Left lung (tissue), 10 donors: ENCODE measurements around the gene TEKTIP1. TPM values are rescaled to one million over a fixed set of nuclear protein-coding genes. Genes with fewer than 3 reads are reported as not detected.

Experiments used
- ATAC-seq: fragments of 200-7000 bp; cut with Tn5 transposase; one replicate; pipeline ENCODE4 v1.9.1; 2020; ENCODE audit warnings: moderate library complexity
- DNase-seq, 4 donors: peaks; one replicate each; pipeline ENCODE4 v3.0.0-alpha.2; 2013 to 2020
- H3K27ac ChIP-seq, 2 donors: fragments of 200-600 bp; sonication (generic) in 1 of 2; one replicate each; pipeline versions ENCODE4 v1.5.0 to v1.8.0; 2020 to 2021
- H3K27me3 ChIP-seq, 2 donors: fragments of 200-600 bp; sonication (generic) in 1 of 2; one replicate each; pipeline versions ENCODE4 v1.5.0 to v1.8.0; 2020 to 2021
- H3K36me3 ChIP-seq, 2 donors: fragments of 200-600 bp; sonication (generic) in 1 of 2; one replicate each; pipeline versions ENCODE4 v1.5.0 to v1.8.0; 2020 to 2021
- H3K4me1 ChIP-seq, 2 donors: fragments of 200-600 bp; one replicate each; pipeline ENCODE4 v1.8.0; 2021
- H3K4me3 ChIP-seq, 2 donors: fragments of 200-600 bp; sonication (generic) in 1 of 2; one replicate each; pipeline versions ENCODE4 v1.5.0 to v1.8.0; 2020 to 2021; ENCODE audit warnings: mild to moderate bottlenecking in 1 of 2
- H3K9me3 ChIP-seq, 2 donors: fragments of 200-600 bp; sonication (generic) in 1 of 2; one replicate each; pipeline versions ENCODE4 v1.5.0 to v1.8.0; 2020 to 2021
- CTCF ChIP-seq, 2 donors: fragments of 200-600 bp; sonication (generic) in 1 of 2; IDR thresholded peaks; one replicate each; pipeline versions ENCODE4 v1.5.0 to v1.8.0; 2021; ENCODE audit warnings: antibody characterized with exemption in 2 of 2
- intact Hi-C, 2 donors: fragments of 100-400 bp; cut with DNase I; formaldehyde crosslinking; loops; one replicate each; pipeline versions ENCODE4 v1.11.2 to v1.14.2; 2022
- polyA plus RNA-seq, 6 donors: library from polyadenylated mRNA; unstranded; fragments of 120-200 nt; gene quantifications; one replicate each; pipeline ENCODE4 v1.2.1, GENCODE V29; 2013; ENCODE audit not compliant: insufficient read length in 6 of 6
- total RNA-seq, 2 donors: library from RNA; stranded (reverse); fragmentation: NEBNext Ultra II Directional; extraction: Animal tissue kit (Norgen Biotek cat#: 25700); gene quantifications; one replicate each; pipeline ENCODE4 v1.2.1, GENCODE V29; 2021
- donor health status: DM: no; HTN: yes; CAD: no.
- donor health status: DM: no; HTN: no; CAD: no.

TEKTIP1 gene
- total and polyA plus RNA-seq, 8 donors = 2.8 to 7.5 (median 4.8) TPM

GRCh38 chr19:3508771-3509535, 30.0 kb upstream of the TEKTIP1 start:
- DNase-seq (peak in 1 of 4 donors; percentile 74), ATAC-seq (no peak)
- intact Hi-C loops = no loop called here
- Histone ChIP-seq H3K27ac (no peak overlapping the region), H3K4me3 (no peak overlapping the region), H3K27me3 (no peaks in the 10 kb centered on the region), H3K4me1 (peaks cover 5 to 47% of the 10 kb centered on the region in 2 donors), H3K9me3 (no peaks in the 10 kb centered on the region), H3K36me3 (peaks cover 0 to 25% of the 10 kb centered on the region in 2 donors)
- no peak for TF ChIP-seq CTCF (IDR thresholded peaks at IDR 0.05)

GRCh38 chr19:3509566-3509989, 29.4 kb upstream of the TEKTIP1 start:
- Histone ChIP-seq H3K27ac (no peak overlapping the region), H3K4me3 (no peak overlapping the region), H3K36me3 (peaks cover 0 to 25% of the 10 kb centered on the region in 2 donors), H3K27me3 (no peaks in the 10 kb centered on the region), H3K9me3 (no peaks in the 10 kb centered on the region), H3K4me1 (peaks cover 5 to 47% of the 10 kb centered on the region in 2 donors)
- DNase-seq (peak in 1 of 4 donors; percentile 59), ATAC-seq (no peak)
- intact Hi-C loops = no loop called here
- TF ChIP-seq CTCF (IDR thresholded peaks at IDR 0.05) = no peak

- Histone ChIP-seq H3K27me3 (no peaks in the 10 kb centered on the region), H3K4me3 (no peak overlapping the region), H3K4me1 (peaks cover 5 to 37% of the 10 kb centered on the region in 2 donors), H3K27ac (no peak overlapping the region), H3K36me3 (peaks cover 0 to 25% of the 10 kb centered on the region in 2 donors), H3K9me3 (no peaks in the 10 kb centered on the region)
- ATAC-seq = no peak
- TF ChIP-seq CTCF (IDR thresholded peaks at IDR 0.05) = no peak
- DNase-seq = peak in 1 of 4 donors; percentile 55
- intact Hi-C loops = no loop called here
Measured at GRCh38 chr19:3510727-3511126, 28.2 kb upstream of the TEKTIP1 start.

- Histone ChIP-seq H3K27ac (no peak overlapping the region), H3K4me1 (peaks cover 5 to 42% of the 10 kb centered on the region in 2 donors), H3K27me3 (no peaks in the 10 kb centered on the region), H3K36me3 (peaks cover 0 to 30% of the 10 kb centered on the region in 2 donors), H3K9me3 (no peaks in the 10 kb centered on the region), H3K4me3 (no peak overlapping the region)
- no peak for TF ChIP-seq CTCF (IDR thresholded peaks at IDR 0.05)
- ATAC-seq (no peak), DNase-seq (peak in 1 of 4 donors; percentile 75)
- intact Hi-C loops = no loop called here
Measured at GRCh38 chr19:3511506-3512251, 27.3 kb upstream of the TEKTIP1 start.
